Spleen (tissue), 7 donors: ENCODE measurements around the gene YPEL1.

Source experiments
- CTCF ChIP-seq, 11 experiments: fragments of 200-600 bp in 7 of 11; fragments of 450-650 bp in 4 of 11; sonication (generic) in 4 of 11; IDR thresholded peaks in 8 of 11; conservative IDR thresholded peaks in 3 of 11; 1 replicate in 7 of 11; 2 replicates in 4 of 11; pipeline versions ENCODE4 v1.4.0 to v1.8.0; 2016 to 2021; ENCODE audit warnings: antibody characterized with exemption in 11 of 11, inconsistent platforms in 4 of 11, mild to moderate bottlenecking in 1 of 11
- POLR2AphosphoS5 ChIP-seq, 3 donors: sonication (generic); formaldehyde crosslinking; IDR thresholded peaks; one replicate each; pipeline ENCODE4 v1.5.1; 2017; ENCODE audit warnings: antibody characterized with exemption in 3 of 3
- donor health status: DM: no; HTN: no; CAD: no; lungs with moderate emphysema.
- donor health status: DM: no; HTN: no; CAD: no.
- donor health status: DM: no; HTN: no; CAD: no.

- no peak for TF ChIP-seq CTCF (IDR thresholded peaks at IDR 0.05 in 8 of 11, conservative IDR thresholded peaks at IDR 0.05 in 3 of 11)
- peak in 1 of 3 donors; percentile 4 for TF ChIP-seq POLR2AphosphoS5 (IDR thresholded peaks at IDR 0.05)
These were observed 40.0 kb downstream of the YPEL1 start for GRCh38 chr22:21695430-21696085.
